NOMO-1 treated with DMSO at 0.1 percent for 48 hours (cell line): ENCODE data around the gene HTR6.
"Not testable (repeated sequence)": the region's sequence is repeated elsewhere in the genome, so short reads cannot be mapped to it uniquely, and the experiment has no call there.

ENCODE experiments used
- DNase-seq: peaks from one replicate; lab custom pipeline; 2025; ENCODE audit not compliant: unreplicated experiment; lab: John Stamatoyannopoulos, UW

The HTR6 gene

GRCh38 chr1:19664453-19665185, at the start of gene HTR6:
TSS of gene HTR6 (plus strand) at chr1:19664875. CDS start at chr1:19665754, 879 bp downstream.
- no peak for DNase-seq

- DNase-seq, result no peak
Measured at GRCh38 chr1:19615438-19615837, 49.2 kb upstream of the HTR6 start.

- no peak for DNase-seq
Measured at GRCh38 chr1:19616489-19616888, 48.2 kb upstream of the HTR6 start.

GRCh38 chr1:19617376-19617775, 47.3 kb upstream of the HTR6 start:
- DNase-seq, result no peak

GRCh38 chr1:19618428-19618827, 46.2 kb upstream of the HTR6 start:
- no peak for DNase-seq

- DNase-seq, result no peak
Measured at GRCh38 chr1:19619697-19620384, 44.8 kb upstream of the HTR6 start.

- DNase-seq, result no peak
Measured at GRCh38 chr1:19620786-19621185, 43.9 kb upstream of the HTR6 start.

- DNase-seq, result no peak
Measured at GRCh38 chr1:19621274-19621950, 43.3 kb upstream of the HTR6 start.

GRCh38 chr1:19622204-19622603, 42.5 kb upstream of the HTR6 start:
- DNase-seq, result no peak

GRCh38 chr1:19623523-19623922, 41.2 kb upstream of the HTR6 start:
- DNase-seq, result no peak

GRCh38 chr1:19625291-19625937, 39.3 kb upstream of the HTR6 start:
- no peak for DNase-seq

GRCh38 chr1:19628879-19629278, 35.8 kb upstream of the HTR6 start:
- DNase-seq, result no peak

- DNase-seq, result no peak
Measured at GRCh38 chr1:19629357-19629756, 35.3 kb upstream of the HTR6 start.

GRCh38 chr1:19630192-19630591, 34.5 kb upstream of the HTR6 start:
- not testable (repeated sequence) for DNase-seq

GRCh38 chr1:19630720-19631395, 33.8 kb upstream of the HTR6 start:
- DNase-seq, result no peak

- no peak for DNase-seq
Measured at GRCh38 chr1:19632211-19632610, 32.5 kb upstream of the HTR6 start.

- no peak for DNase-seq
Measured at GRCh38 chr1:19633106-19633505, 31.6 kb upstream of the HTR6 start.

GRCh38 chr1:19635064-19635463, 29.6 kb upstream of the HTR6 start:
- DNase-seq, result not testable (repeated sequence)

- no peak for DNase-seq
Measured at GRCh38 chr1:19635646-19636045, 29.0 kb upstream of the HTR6 start.

- no peak for DNase-seq
Measured at GRCh38 chr1:19636065-19636464, 28.6 kb upstream of the HTR6 start.

GRCh38 chr1:19636749-19637148, 27.9 kb upstream of the HTR6 start:
- not testable (repeated sequence) for DNase-seq
